CD4-positive, alpha-beta T cell treated with Interleukin-17A for 4 hours (primary cell): ENCODE measurements around the gene ANKDD1A.

ENCODE experiments used
- DNase-seq: peaks from one replicate; pipeline ENCODE4 v3.0.0-alpha.2; 2020; ENCODE audit warnings: mixed read lengths

ANKDD1A gene

DNA sequence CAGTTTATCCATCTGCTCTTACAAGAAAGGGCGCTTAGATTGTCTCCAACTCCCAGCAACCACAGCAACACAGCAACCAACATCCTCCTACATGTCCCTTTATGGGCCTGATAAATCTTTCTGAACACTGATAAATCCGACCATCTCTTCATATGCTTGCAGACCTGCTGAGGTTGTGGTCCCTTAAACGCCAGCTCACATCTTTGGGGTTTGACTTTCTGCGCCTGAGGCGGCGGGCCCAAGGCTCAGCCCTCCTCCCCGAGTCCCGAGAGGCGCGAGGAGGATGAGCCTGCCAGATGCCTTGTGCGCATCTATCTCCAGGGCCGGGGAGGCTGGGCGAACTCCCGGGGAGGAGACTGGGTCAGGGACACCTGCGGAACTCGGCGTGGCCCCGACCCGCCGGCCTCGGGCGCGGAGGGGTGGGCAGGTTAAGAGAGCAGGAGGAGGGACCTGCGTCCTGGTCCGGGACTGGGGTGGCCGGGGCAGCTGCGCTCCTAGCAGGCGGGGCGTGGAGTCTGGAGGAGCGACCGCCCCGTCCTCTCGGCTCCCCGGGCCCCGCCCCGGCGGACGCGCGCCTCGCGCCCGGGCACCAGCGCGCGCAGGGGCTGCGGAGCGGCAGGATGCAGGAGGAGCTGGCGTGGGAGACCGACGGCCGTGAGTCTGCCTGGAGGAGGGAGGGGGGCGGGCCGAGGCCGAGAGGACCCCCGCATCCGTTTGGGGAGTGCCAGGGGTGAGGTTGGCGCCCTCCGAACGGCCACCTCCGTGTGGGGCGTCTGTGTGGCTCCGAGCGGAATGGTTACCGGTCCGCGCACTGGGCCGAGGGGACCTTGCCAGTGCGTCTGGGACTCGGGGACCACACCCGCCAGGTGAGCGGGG lies at the start of gene ANKDD1A:
Gene ANKDD1A (plus strand): TSS at position 592 of the 876 bp plus-strand sequence. CDS start 29 bp downstream, at position 621.
- DNase-seq, result peak; percentile 44

GRCh38 chr15:64861960-64862359 lies 49.7 kb upstream of the ANKDD1A start:
- DNase-seq, result no peak

- no peak for DNase-seq
Measured at GRCh38 chr15:64862408-64862807, 49.3 kb upstream of the ANKDD1A start.

DNA sequence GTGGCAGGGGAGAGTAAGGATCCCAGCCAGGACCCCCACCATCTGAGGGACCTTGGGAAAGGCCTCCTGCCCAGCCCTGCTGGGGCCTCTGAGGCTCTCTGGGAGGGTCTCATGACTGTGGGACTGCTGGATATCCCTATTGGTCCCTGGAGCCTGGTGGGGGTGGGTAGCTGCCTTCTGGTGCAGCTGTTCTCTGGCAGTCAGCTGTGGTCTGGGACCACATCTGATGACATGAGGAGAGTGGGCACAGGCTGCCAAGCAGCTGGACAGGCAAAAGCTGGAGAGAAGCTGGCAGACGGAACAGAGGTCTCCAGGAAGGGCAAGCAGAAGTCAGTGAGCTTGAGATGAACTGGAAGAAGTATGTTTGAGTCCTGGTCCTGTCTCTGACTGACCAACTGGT lies 47.6 kb upstream of the ANKDD1A start:
- DNase-seq, result no peak

DNA sequence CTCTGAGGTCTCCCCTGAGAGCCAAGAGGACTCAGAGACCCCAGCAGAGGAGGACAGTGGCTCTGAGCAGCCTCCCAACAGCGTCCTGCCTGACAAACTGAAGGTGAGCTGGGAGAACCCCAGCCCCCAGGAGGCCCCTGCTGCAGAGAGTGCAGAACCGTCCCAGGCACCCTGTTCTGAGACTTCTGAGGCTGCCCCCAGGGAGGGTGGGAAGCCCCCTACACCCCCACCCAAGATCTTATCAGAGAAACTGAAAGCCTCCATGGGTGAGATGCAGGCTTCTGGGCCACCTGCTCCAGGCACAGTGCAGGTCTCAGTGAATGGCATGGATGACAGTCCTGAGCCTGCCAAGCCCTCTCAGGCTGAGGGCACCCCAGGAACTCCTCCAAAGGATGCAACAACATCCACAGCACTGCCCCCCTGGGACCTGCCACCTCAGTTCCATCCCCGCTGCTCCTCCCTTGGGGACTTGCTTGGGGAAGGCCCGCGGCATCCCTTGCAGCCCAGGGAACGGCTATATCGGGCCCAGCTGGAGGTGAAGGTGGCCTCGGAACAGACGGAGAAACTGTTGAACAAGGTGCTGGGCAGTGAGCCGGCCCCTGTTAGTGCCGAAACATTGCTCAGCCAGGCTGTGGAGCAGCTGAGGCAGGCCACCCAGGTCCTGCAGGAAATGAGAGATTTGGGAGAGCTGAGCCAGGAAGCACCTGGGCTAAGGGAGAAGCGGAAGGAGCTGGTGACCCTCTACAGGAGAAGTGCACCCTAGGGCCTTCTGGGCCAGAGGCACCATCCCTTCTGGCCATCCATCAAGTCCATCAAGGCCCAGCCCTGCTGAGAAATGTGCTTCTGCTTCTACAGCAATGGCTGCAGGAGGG lies 46.3 kb upstream of the ANKDD1A start:
- DNase-seq, result no peak

DNA sequence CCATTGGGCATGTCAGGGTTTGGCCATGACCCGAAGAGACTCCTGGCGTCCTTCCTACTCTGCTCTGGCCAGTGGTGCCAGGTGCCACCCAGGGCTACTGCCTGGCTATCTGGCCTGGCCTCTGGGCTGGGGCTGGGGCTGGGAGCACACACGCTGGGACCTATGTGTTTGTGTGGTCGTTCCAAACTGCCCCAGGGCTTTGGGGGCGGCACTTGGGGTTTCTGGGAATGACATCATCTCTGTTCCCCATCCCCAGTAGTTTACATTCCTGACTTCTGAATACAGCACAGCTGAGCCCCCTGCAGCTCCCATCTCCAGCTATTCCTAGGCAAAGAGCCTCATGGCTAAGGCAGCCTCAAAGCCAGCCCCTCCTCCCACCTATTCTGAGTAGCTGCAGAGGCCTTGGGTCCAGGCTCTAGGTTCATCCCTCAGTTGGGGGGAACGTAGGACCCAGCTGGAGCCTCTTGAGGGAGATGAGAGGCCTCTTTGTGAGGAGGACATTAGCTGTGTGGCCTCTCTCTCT lies 45.6 kb upstream of the ANKDD1A start:
- no peak for DNase-seq

GRCh38 chr15:64869501-64869900 lies 42.2 kb upstream of the ANKDD1A start:
- no peak for DNase-seq

- DNase-seq, result no peak
Measured at GRCh38 chr15:64870353-64870752, 41.3 kb upstream of the ANKDD1A start.

DNA sequence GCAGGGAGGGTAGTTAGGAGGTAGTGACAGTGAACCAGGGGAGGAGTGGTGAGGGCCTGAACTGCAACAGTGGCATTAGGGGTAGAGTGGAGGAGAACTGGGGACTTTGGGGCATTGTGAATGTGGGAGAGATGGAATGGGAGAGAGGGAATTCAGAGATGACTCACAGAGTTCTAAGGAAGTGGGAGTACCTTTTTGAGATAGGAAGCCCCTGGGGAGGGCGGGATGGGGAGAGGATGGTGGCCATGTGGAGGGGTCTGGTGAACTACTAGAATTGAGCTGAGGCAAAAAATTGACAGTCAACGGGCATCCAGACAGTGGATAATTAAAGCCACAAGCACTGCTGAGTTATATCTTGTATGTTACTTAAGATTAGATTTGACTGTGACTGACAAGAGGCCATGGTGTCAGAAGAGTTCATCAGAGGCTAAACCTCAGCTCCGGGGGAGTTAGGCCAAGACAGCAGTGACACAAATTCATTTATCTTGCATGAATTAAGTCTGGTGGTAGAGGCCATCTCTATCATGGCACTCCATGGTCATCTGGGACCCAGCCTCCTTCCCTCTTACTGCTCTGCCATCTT lies 36.0 kb upstream of the ANKDD1A start:
- DNase-seq, result no peak

- DNase-seq, result peak; percentile 20
Measured at GRCh38 chr15:64877435-64877834, 34.3 kb upstream of the ANKDD1A start.

DNA sequence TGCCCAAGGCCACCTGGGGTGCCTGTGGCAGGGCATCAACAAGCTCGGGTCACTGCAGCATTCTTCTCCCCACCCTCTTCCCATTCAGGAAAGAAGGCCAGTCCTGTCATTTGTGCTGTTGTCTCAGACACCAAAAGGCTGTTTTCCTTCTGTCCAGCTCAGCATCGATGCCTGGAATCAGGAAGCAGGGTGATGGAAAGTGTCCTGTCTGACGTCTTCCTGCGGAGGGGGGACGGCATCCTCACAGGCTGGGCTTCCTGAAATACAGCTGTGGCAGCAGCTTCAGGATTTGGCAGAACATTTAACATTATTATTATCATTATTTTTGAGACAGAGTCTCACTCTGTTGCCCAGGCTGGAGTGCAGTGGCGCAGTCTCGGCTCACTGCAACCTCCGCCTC lies 33.0 kb upstream of the ANKDD1A start:
- DNase-seq, result no peak

- DNase-seq, result peak; percentile 40
Measured at GRCh38 chr15:64883100-64883581, 28.6 kb upstream of the ANKDD1A start.

DNA sequence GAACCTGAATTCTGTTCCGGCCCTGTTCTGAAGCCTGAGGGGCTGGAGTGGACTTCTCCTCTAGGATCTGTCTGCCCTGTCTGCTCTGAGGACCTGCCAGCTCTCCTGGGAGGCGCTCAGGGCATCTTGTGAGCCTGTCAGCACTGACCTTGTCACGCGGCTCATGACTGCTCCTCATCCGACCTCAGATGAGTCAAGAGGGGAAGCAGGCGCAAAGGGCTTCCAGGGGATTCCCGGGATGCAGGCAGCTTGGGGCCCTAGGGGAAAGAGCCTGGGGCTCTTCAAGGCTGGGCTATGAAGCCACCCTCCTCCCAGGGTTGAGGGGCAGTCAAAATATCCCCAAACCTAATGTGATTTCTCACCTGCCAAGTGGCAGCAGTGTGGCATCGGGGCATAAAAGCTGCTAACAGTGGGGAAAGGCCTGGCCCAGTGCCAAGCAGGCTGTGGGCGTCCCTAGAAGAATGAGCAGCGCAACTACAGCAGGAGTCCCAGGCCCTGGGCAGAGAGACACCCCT lies 27.6 kb upstream of the ANKDD1A start:
- DNase-seq, result peak; percentile 88

GRCh38 chr15:64884679-64885078 lies 27.0 kb upstream of the ANKDD1A start:
- no peak for DNase-seq

DNA sequence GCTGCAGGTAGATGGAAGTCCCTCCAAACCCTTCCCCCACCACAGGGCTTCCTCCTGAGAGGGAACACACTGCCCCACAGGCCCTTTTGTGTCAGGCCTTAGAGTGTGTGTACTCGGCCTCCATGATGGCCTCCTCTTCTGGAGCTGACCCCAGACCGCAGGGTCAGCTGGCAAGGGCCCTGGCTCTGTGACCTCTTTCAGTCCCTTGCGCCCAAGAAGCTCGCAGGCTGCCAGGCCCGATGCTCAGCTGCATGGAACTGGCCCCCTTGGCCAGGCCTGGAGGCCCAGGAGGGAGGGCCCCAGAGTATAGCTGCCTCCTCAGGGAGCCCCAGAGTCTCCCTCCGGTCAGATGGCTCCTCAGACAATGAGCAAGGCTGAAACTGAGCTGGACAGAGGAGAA lies 23.4 kb upstream of the ANKDD1A start:
- DNase-seq, result no peak

DNA sequence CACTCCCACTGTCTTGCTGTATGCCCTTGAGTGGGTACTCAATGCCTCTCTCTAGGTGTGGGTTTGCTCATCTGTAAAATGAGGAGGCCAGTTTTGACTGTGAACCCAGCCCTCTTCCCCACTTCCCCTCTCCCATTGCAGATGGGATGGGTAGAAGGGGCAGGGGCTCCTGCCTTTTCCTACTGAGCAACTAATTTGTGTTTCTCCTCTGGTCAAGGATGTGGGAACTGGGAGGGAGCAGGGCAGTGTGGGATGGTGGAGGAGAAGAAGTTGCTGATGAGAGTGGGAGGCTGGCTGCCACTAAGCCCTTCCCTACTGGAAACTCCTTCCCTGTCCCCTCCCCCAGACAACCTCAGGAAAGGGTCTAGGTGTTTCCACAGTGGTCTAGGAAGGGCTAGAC lies 20.1 kb upstream of the ANKDD1A start:
- no peak for DNase-seq

- peak; percentile 26 for DNase-seq
Measured at GRCh38 chr15:64892847-64893403, 18.8 kb upstream of the ANKDD1A start.

- DNase-seq, result peak; percentile 98
Measured at GRCh38 chr15:64893481-64894394, 18.0 kb upstream of the ANKDD1A start.

- peak; percentile 90 for DNase-seq
Measured at GRCh38 chr15:64894395-64895056, 17.2 kb upstream of the ANKDD1A start.

GRCh38 chr15:64895285-64896065 lies 16.2 kb upstream of the ANKDD1A start:
- DNase-seq, result peak; percentile 53
